ENCODE measurements around the gene MACROD2. TPM values are rescaled to one million over a fixed set of nuclear protein-coding genes. Genes with fewer than 3 reads are reported as not detected.

The MACROD2 gene
- polyA plus RNA-seq, 1 donor (not counting 4 experiments of a cell fraction or from before 2014, with no cell fraction given): 0.71 TPM

- H3K79me2 ChIP-seq (ENCODE audit: control insufficient read depth, insufficient read depth, low read length): no peaks in the 10 kb centered on the region
- FAIRE-seq: peak; percentile 93
- H4K20me1 ChIP-seq (ENCODE audit: control insufficient read depth, extremely low read depth, insufficient read depth, low read length): no peaks in the 10 kb centered on the region
- dilution Hi-C loops (cut with MboI; ENCODE audit: extremely low pct_ligation_motif_present, low sequenced_read_pairs): no loop called here
- H3K4me2 ChIP-seq (ENCODE audit: control insufficient read depth, extremely low read depth, insufficient read depth, low read depth, low read length): no peak overlapping the region
- no peak overlapping the region for H3K9ac ChIP-seq (ENCODE audit: control insufficient read depth, extremely low read depth, insufficient read depth, low read length)
- no peak overlapping the region for H3K4me3 ChIP-seq (ENCODE audit: control insufficient read depth in 2 of 3, extremely low read depth in 1 of 3, insufficient read depth in 2 of 3, low read depth in 1 of 3, low read length in 3 of 3)
- TF ChIP-seq CTCF (optimal IDR thresholded peaks at IDR 0.05 in 1 of 3, IDR thresholded peaks at IDR 0.05 in 1 of 3, conservative IDR thresholded peaks at IDR 0.05 in 1 of 3; ENCODE audit: extremely low read depth in 1 of 3, insufficient read depth in 2 of 3, low read length in 3 of 3) (no peak), EZH2 (IDR thresholded peaks at IDR 0.05; ENCODE audit: low read length) (no peak)
- peak; percentile 53 for DNase-seq (ENCODE audit: low read depth, low spot score)
- H2AFZ ChIP-seq (ENCODE audit: control insufficient read depth, low read length): no peak overlapping the region
- H3K4me1 ChIP-seq (ENCODE audit: control insufficient read depth, extremely low read depth, insufficient read depth, low read length): peaks cover 27% of the 10 kb centered on the region
- no peaks in the 10 kb centered on the region for H3K36me3 ChIP-seq (ENCODE audit: control insufficient read depth in 2 of 2, extremely low read depth in 1 of 2, insufficient read depth in 2 of 2, low read length in 2 of 2)
- H3K27ac ChIP-seq (ENCODE audit: control insufficient read depth, insufficient read depth, low read length): no peak overlapping the region
- H3K9me3 ChIP-seq (ENCODE audit: control insufficient read depth, low read depth, low read length): no peaks in the 10 kb centered on the region
- no peaks in the 10 kb centered on the region for H3K9me1 ChIP-seq (ENCODE audit: control insufficient read depth, extremely low read depth, insufficient read depth, low read length)
- no peaks in the 10 kb centered on the region for H3K27me3 ChIP-seq (ENCODE audit: control insufficient read depth, extremely low read depth, insufficient read depth, low read length)
Observed at GRCh38 chr20:15155848-15156401, 1160.6 kb downstream of the MACROD2 start.

- FAIRE-seq (no peak), DNase-seq (ENCODE audit: low read depth, low spot score) (no peak)
- Histone ChIP-seq H3K9ac (ENCODE audit: control insufficient read depth, extremely low read depth, insufficient read depth, low read length) (no peak overlapping the region), H3K27me3 (ENCODE audit: control insufficient read depth, extremely low read depth, insufficient read depth, low read length) (no peaks in the 10 kb centered on the region), H2AFZ (ENCODE audit: control insufficient read depth, low read length) (no peak overlapping the region), H3K9me3 (ENCODE audit: control insufficient read depth, low read depth, low read length) (no peaks in the 10 kb centered on the region), H3K4me3 (ENCODE audit: control insufficient read depth in 2 of 3, extremely low read depth in 1 of 3, insufficient read depth in 2 of 3, low read depth in 1 of 3, low read length in 3 of 3) (no peak overlapping the region), H3K36me3 (ENCODE audit: control insufficient read depth in 2 of 2, extremely low read depth in 1 of 2, insufficient read depth in 2 of 2, low read length in 2 of 2) (no peaks in the 10 kb centered on the region), H4K20me1 (ENCODE audit: control insufficient read depth, extremely low read depth, insufficient read depth, low read length) (no peaks in the 10 kb centered on the region), H3K4me2 (ENCODE audit: control insufficient read depth, extremely low read depth, insufficient read depth, low read depth, low read length) (no peak overlapping the region), H3K4me1 (ENCODE audit: control insufficient read depth, extremely low read depth, insufficient read depth, low read length) (peaks cover 27% of the 10 kb centered on the region), H3K79me2 (ENCODE audit: control insufficient read depth, insufficient read depth, low read length) (no peaks in the 10 kb centered on the region), H3K9me1 (ENCODE audit: control insufficient read depth, extremely low read depth, insufficient read depth, low read length) (no peaks in the 10 kb centered on the region), H3K27ac (ENCODE audit: control insufficient read depth, insufficient read depth, low read length) (no peak overlapping the region)
- dilution Hi-C loops (cut with MboI; ENCODE audit: extremely low pct_ligation_motif_present, low sequenced_read_pairs): no loop called here
- no peak for TF ChIP-seq EZH2 (IDR thresholded peaks at IDR 0.05; ENCODE audit: low read length)
- TF ChIP-seq CTCF (optimal IDR thresholded peaks at IDR 0.05 in 1 of 3, IDR thresholded peaks at IDR 0.05 in 1 of 3, conservative IDR thresholded peaks at IDR 0.05 in 1 of 3; ENCODE audit: extremely low read depth in 1 of 3, insufficient read depth in 2 of 3, low read length in 3 of 3): no peak
Observed at GRCh38 chr20:15158533-15158932, 1163.2 kb downstream of the MACROD2 start.
